ENCODE data around the gene TLCD2. TPM values are rescaled to one million over a fixed set of nuclear protein-coding genes. Genes with fewer than 3 reads are reported as not detected.

Gene TLCD2, protein sequence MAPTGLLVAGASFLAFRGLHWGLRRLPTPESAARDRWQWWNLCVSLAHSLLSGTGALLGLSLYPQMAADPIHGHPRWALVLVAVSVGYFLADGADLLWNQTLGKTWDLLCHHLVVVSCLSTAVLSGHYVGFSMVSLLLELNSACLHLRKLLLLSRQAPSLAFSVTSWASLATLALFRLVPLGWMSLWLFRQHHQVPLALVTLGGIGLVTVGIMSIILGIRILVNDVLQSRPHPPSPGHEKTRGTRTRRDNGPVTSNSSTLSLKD
- 0.92 TPM for total RNA-seq

DNA sequence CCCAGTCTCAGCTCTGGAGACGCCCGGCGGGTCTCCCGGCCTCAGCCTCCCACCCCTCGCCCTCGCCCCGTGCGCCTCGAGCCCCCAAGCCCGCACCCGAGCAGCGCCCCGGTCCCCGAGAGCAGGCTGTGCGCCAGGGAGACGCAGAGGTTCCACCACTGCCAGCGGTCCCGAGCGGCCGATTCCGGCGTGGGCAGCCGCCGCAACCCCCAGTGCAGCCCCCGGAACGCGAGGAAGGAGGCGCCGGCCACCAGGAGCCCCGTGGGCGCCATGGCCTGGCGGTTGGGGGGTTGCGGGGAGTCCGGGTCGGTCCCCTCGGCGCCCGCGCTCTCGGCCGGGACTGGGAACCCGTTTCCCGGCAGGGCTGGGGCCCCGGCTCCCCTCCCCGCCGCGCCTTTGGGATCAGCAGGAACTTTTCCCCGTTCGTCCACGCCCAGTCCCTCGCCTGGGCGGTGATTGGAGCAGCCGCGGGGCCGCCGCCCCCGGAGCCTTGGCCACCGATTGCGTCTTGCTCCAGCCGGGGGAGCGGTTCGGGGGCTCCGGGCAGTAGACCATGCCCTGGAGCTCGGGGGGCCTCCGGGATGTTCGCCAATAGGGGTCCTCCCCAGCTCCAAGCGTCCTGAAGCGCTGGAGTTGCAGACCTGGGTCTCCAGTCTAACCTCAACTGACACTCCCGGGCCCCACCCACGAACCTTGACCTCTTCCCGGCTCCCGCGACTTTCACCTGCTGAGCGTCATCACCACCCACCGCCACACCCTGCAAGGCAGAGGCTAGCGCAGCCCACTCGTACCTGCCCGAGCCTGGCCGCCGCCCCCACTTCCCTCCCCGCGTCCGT lies at the start of gene TLCD2:
TSS of gene TLCD2 (minus strand) at position 407 of the 836 bp plus-strand sequence. CDS start at position 272, 135 bp downstream.

DNA sequence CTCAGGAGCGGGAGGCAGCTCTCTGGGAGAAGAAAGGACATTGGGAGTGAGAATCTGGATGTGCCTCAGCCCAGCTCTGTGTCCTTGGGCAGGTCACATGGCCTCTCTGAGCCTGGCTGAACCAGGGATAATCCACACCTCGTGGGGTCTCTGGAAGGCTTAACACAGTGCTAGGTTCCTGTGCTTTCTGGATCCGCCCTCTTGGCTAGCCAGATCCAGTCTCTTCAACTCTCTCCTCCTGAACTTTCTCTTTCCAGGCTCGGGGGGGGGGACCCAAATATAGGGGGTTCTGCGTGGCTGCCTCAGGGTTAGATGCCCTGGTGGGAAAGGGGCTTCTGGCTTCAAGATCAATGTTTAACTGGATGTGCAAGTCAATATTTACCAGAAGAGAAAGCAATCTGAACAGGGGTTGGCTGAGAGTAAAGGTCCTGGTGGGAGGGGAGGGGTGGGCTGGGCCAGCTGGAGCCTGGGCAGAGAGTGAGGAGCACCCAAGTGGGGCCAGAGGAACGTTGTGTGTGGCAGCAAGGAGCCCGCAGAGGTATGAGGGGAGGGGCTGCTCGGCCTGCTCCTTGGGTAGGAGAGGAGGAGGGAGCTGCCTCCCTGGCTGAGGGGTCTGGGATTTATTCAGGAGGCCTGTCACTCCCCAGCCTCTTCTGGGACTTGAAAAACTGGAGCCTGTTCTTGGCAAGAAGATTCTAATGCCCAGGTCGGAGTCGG lies 32.4 kb upstream of the TLCD2 start, which contains the start of gene SERPINF2:
TSS of gene SERPINF2 (plus strand) at position 501 of the 717 bp plus-strand sequence. CDS start 2,125 bp downstream, outside the sequence.

DNA sequence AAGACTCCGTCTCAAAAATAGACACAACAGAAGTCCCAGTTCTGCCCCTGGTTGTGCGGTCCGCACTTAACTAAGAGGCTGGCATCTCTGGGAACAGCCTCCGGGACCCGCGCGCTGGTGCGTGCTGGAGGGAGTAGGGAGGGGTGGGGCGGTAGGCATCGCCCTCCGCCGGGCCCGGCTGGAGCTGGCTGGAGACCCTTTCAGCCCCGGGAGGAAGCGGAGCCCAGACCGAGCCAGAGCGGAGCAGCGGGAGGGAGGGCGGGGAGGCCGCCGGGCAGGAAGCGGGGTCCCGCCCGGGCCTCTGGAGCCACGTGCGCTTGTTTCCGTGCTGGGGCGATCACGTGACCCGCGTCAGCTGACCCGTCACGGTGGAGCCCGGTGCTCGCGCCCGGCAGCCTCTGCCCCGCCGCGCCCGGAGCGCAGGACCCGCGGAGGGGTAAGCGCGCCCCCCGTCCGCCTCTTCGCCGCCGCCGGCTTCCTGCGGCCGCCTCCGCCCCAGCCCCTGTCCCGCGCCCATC lies 14.2 kb upstream of the TLCD2 start, which contains the start of gene WDR81:
TSS of gene WDR81 (plus strand) at position 354 of the 518 bp plus-strand sequence. CDS start 256 bp downstream, outside the sequence.

DNA sequence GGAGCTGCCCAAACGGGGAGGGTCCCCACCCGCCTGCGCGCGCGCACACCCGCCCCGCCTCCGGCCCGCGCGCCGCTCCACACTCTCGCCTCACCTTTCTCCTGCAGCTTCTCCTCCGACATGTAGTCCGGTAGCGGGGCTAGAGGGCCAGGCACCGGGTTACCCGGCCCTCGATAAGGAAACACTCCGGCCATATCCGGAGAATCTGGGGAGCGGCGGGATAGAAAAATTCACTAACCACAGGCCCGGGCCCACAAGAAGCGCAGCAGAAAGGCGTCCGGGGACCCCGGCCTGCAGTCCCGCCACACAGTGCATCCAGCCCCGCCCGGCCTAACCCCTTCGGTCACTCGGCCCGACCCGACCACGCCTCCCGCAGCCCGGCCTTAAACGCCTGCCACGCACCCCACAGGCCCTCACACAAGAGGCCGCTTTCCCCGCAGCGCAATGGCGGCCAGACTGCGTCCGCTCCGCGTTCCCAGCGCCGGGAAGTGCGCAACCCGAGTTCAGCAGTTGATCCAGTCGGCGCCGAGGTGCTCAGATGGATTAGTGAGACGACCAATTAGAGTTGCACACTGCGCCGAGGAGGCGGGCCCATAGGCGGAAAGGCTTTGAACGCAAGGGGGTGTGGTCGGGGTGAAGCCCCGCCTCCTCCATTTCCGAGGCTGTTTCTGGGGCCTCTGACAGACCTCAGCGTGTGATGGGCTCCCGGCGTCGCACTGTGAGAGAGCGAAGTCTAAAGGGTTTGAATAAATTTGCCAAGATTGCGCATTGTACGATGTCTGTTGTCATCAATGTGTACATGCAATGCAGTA lies 25.6 kb downstream of the TLCD2 start, which contains the start of gene PRPF8:
TSS of gene PRPF8 (minus strand) at position 490 of the 812 bp plus-strand sequence. CDS start at position 194, 296 bp downstream.

Other genes starting within 250 kb of the TLCD2 start
- 15.2 TPM for gene MYO1C, start 217.7 kb downstream of the TLCD2 start, total RNA-seq
- 37.1 TPM for gene INPP5K, start 193.8 kb downstream of the TLCD2 start, total RNA-seq
- gene PITPNA, start 147.6 kb downstream of the TLCD2 start, total RNA-seq = 47.1 TPM
- gene SLC43A2, start 81.5 kb downstream of the TLCD2 start, total RNA-seq = 22.6 TPM
- gene SCARF1, start 64.6 kb downstream of the TLCD2 start, total RNA-seq = 4.6 TPM
- 5.3 TPM for gene RILP, start 60.5 kb downstream of the TLCD2 start, total RNA-seq
- 111 TPM for gene PRPF8, start 25.5 kb downstream of the TLCD2 start, total RNA-seq
- gene WDR81, start 14.3 kb upstream of the TLCD2 start, total RNA-seq = 10.8 TPM
- gene SERPINF2, start 32.5 kb upstream of the TLCD2 start, total RNA-seq = not detected
- 38.1 TPM for gene SERPINF1, start 51.7 kb upstream of the TLCD2 start, total RNA-seq
- gene SMYD4, start 119.5 kb upstream of the TLCD2 start, total RNA-seq = 13.1 TPM
- 18.9 TPM for gene RPA1, start 119.6 kb upstream of the TLCD2 start, total RNA-seq